ENCODE measurements around the gene MEGF6.

MEGF6 gene

GRCh38 chr1:3463408-3463863 lies 147.9 kb downstream of the MEGF6 start:
- ATAC-seq (ENCODE audit: low read depth) = no peak
- no peak for DNase-seq (ENCODE audit: low spot score in 2 of 2)
- H3K27me3 Mint-ChIP-seq = peaks cover 9% of the 10 kb centered on the region
- H3K4me3 Mint-ChIP-seq = no peak overlapping the region
- H3K27ac Mint-ChIP-seq = no peak overlapping the region
- peaks cover 3% of the 10 kb centered on the region for H3K4me1 Mint-ChIP-seq
- no peaks in the 10 kb centered on the region for H3K9me3 Mint-ChIP-seq
- H3K36me3 Mint-ChIP-seq = no peaks in the 10 kb centered on the region

- Mint-ChIP-seq H3K36me3 (no peaks in the 10 kb centered on the region), H3K9me3 (no peaks in the 10 kb centered on the region), H3K27me3 (peaks cover 9% of the 10 kb centered on the region), H3K4me1 (peaks cover 3% of the 10 kb centered on the region), H3K4me3 (no peak overlapping the region), H3K27ac (no peak overlapping the region)
- no peak for ATAC-seq (ENCODE audit: low read depth)
- DNase-seq (ENCODE audit: low spot score in 2 of 2) = no peak
Measured at GRCh38 chr1:3463013-3463385, 148.3 kb downstream of the MEGF6 start.

- H3K9me3 Mint-ChIP-seq = no peaks in the 10 kb centered on the region
- H3K27me3 Mint-ChIP-seq = peaks cover 9% of the 10 kb centered on the region
- no peak for ATAC-seq (ENCODE audit: low read depth)
- no peak overlapping the region for H3K27ac Mint-ChIP-seq
- DNase-seq (ENCODE audit: low spot score in 2 of 2) = no peak
- H3K36me3 Mint-ChIP-seq = no peaks in the 10 kb centered on the region
- H3K4me1 Mint-ChIP-seq = peaks cover 3% of the 10 kb centered on the region
- no peak overlapping the region for H3K4me3 Mint-ChIP-seq
Measured at GRCh38 chr1:3462356-3463012, 148.8 kb downstream of the MEGF6 start.

GRCh38 chr1:3461934-3462275 lies 149.4 kb downstream of the MEGF6 start:
- H3K36me3 Mint-ChIP-seq = no peaks in the 10 kb centered on the region
- no peak overlapping the region for H3K27ac Mint-ChIP-seq
- ATAC-seq (ENCODE audit: low read depth) (no peak), DNase-seq (ENCODE audit: low spot score in 2 of 2) (no peak)
- H3K4me3 Mint-ChIP-seq = no peak overlapping the region
- H3K27me3 Mint-ChIP-seq = peaks cover 9% of the 10 kb centered on the region
- peaks cover 3% of the 10 kb centered on the region for H3K4me1 Mint-ChIP-seq
- H3K9me3 Mint-ChIP-seq = no peaks in the 10 kb centered on the region

GRCh38 chr1:3461238-3461933 lies 149.9 kb downstream of the MEGF6 start:
- no peaks in the 10 kb centered on the region for H3K9me3 Mint-ChIP-seq
- no peak overlapping the region for H3K27ac Mint-ChIP-seq
- no peak for ATAC-seq (ENCODE audit: low read depth)
- H3K36me3 Mint-ChIP-seq = no peaks in the 10 kb centered on the region
- DNase-seq (ENCODE audit: low spot score in 2 of 2) = no peak
- peaks cover 3% of the 10 kb centered on the region for H3K4me1 Mint-ChIP-seq
- peaks cover 9% of the 10 kb centered on the region for H3K27me3 Mint-ChIP-seq
- no peak overlapping the region for H3K4me3 Mint-ChIP-seq

GRCh38 chr1:3460672-3461131 lies 150.6 kb downstream of the MEGF6 start:
- peaks cover 8% of the 10 kb centered on the region for H3K27me3 Mint-ChIP-seq
- H3K4me3 Mint-ChIP-seq = no peak overlapping the region
- DNase-seq (ENCODE audit: low spot score in 2 of 2) (no peak), ATAC-seq (ENCODE audit: low read depth) (no peak)
- H3K27ac Mint-ChIP-seq = no peak overlapping the region
- H3K9me3 Mint-ChIP-seq = no peaks in the 10 kb centered on the region
- peaks cover 1% of the 10 kb centered on the region for H3K4me1 Mint-ChIP-seq
- no peaks in the 10 kb centered on the region for H3K36me3 Mint-ChIP-seq

GRCh38 chr1:3459940-3460671 lies 151.2 kb downstream of the MEGF6 start:
- DNase-seq (ENCODE audit: low spot score in 2 of 2) (no peak), ATAC-seq (ENCODE audit: low read depth) (no peak)
- peaks cover 7% of the 10 kb centered on the region for H3K27me3 Mint-ChIP-seq
- H3K9me3 Mint-ChIP-seq = no peaks in the 10 kb centered on the region
- no peak overlapping the region for H3K4me3 Mint-ChIP-seq
- H3K4me1 Mint-ChIP-seq = no peaks in the 10 kb centered on the region
- H3K36me3 Mint-ChIP-seq = no peaks in the 10 kb centered on the region
- no peak overlapping the region for H3K27ac Mint-ChIP-seq

- no peak for ATAC-seq (ENCODE audit: low read depth)
- H3K4me3 Mint-ChIP-seq = no peak overlapping the region
- DNase-seq (ENCODE audit: low spot score in 2 of 2) = no peak
- no peak overlapping the region for H3K27ac Mint-ChIP-seq
- H3K9me3 Mint-ChIP-seq = no peaks in the 10 kb centered on the region
- H3K36me3 Mint-ChIP-seq = no peaks in the 10 kb centered on the region
- H3K27me3 Mint-ChIP-seq = peaks cover 7% of the 10 kb centered on the region
- H3K4me1 Mint-ChIP-seq = no peaks in the 10 kb centered on the region
Measured at GRCh38 chr1:3459051-3459908, 152.0 kb downstream of the MEGF6 start.

- ATAC-seq (ENCODE audit: low read depth) = no peak
- H3K27ac Mint-ChIP-seq = no peak overlapping the region
- H3K4me3 Mint-ChIP-seq = no peak overlapping the region
- H3K9me3 Mint-ChIP-seq = no peaks in the 10 kb centered on the region
- no peaks in the 10 kb centered on the region for H3K36me3 Mint-ChIP-seq
- H3K27me3 Mint-ChIP-seq = peaks cover 7% of the 10 kb centered on the region
- H3K4me1 Mint-ChIP-seq = no peaks in the 10 kb centered on the region
- DNase-seq (ENCODE audit: low spot score in 2 of 2) = no peak
Measured at GRCh38 chr1:3457910-3458883, 153.1 kb downstream of the MEGF6 start.

GRCh38 chr1:3456964-3457909 lies 154.1 kb downstream of the MEGF6 start:
- Mint-ChIP-seq H3K36me3 (no peaks in the 10 kb centered on the region), H3K27ac (no peak overlapping the region), H3K4me1 (no peaks in the 10 kb centered on the region), H3K27me3 (peaks cover 9% of the 10 kb centered on the region), H3K4me3 (no peak overlapping the region), H3K9me3 (no peaks in the 10 kb centered on the region)
- DNase-seq (ENCODE audit: low spot score in 2 of 2) = no peak
- no peak for ATAC-seq (ENCODE audit: low read depth)

GRCh38 chr1:3456449-3456963 lies 154.8 kb downstream of the MEGF6 start:
- H3K27me3 Mint-ChIP-seq = peaks cover 8% of the 10 kb centered on the region

More at GRCh38 chr1:3456449-3456963, 154.8 kb downstream of the MEGF6 start:
- H3K4me1 Mint-ChIP-seq = no peaks in the 10 kb centered on the region
- H3K4me3 Mint-ChIP-seq = no peak overlapping the region
- H3K36me3 Mint-ChIP-seq = no peaks in the 10 kb centered on the region
- H3K9me3 Mint-ChIP-seq = no peaks in the 10 kb centered on the region
- no peak overlapping the region for H3K27ac Mint-ChIP-seq
- ATAC-seq (ENCODE audit: low read depth) = no peak
- DNase-seq (ENCODE audit: low spot score in 2 of 2) = no peak

Measured in memory B cell (primary cell).